HG03196 (cell line): ENCODE data around the gene GNAT1.
"Not testable (repeated sequence)": the region's sequence is repeated elsewhere in the genome, so short reads cannot be mapped to it uniquely, and the experiment has no call there.

ENCODE experiments used
- ATAC-seq: cut with Tn5 transposase; IDR thresholded peaks from one replicate; pipeline ENCODE4 v1.9.1; 2021; ENCODE audit not compliant: unreplicated experiment

The GNAT1 gene

DNA sequence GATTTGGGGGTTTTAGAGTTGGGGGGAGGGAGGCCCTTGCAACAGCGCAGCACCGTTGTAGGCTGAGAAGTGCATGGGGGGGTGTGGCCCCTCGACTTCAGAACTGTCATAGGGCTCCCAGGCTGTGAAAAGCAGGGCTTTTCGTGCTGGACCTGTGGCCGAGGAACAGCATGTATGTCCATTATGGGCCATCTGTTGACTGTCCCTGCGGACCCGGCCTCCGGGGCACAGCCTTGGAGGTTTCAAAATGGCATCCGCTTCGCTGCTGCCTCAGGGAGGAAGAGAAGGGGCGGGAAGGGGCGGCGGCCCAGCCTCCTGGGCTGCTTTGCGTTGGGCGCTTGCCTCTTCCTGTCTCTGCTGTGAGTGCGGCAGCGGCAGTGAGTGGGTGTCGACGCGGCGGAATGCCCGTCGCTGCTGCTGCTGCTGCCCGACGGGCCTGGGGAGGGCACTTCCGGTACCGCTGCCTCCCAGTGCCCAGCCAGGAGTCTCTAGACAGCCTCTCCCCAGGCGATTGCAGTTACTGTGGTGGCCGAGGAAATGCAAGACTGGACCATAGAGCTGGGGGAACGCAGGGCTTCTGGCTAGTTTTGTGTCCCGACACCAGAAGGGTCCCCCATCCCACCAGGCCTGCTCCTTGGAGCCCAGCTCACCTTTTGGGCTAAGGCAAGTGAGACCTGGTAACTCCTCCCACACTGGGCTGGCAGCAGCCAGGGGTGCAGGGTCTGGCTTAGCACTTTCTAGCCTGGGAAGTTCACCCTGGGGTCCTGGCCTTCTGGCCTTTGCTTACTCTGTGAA, 46.5 kb downstream of the GNAT1 start:
- peak; percentile 32 for ATAC-seq

DNA sequence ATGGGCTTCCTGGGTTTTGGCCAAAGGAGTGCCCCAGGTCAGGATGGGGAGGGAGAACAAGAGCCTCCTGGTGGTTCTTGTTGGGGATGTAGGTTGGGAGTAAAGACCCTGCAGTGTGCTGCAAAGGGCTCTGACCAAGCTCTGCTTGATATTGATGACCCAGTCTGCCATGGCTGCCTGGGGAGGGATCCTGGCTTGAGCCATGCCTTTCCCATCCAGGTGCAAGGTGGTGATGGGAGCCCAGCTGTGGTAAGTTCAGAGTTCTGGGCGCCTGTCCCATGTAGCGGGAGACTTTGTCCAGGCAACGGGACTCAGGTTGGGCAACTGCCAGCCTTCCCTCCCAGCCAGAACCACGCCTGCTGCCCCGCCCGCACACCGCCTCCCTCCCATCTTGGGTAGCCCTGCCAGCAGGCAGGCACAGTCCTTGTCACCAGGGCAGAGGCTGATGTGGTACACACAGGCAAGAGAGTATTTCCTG, 47.2 kb downstream of the GNAT1 start:
- no peak for ATAC-seq

DNA sequence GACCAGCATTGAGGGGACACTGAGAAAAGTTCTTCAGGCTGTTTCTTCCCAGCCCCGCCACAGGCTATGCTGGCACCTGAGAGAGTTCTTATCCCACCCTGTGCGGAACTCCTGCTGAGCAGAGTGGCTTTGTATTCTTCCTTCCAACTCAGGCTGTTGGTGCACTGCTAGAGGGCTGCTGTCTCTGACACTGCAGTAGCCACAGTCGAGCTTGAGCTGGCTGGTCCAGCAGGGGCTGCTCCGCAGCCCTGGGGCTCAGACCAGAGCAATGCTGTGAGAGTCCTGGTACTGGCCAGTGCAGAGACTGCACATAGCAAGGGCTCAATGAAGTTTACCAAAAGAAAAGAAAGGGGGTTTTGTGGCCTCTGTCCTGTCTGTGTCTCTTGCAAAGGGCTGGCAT, 48.2 kb downstream of the GNAT1 start:
- no peak for ATAC-seq

DNA sequence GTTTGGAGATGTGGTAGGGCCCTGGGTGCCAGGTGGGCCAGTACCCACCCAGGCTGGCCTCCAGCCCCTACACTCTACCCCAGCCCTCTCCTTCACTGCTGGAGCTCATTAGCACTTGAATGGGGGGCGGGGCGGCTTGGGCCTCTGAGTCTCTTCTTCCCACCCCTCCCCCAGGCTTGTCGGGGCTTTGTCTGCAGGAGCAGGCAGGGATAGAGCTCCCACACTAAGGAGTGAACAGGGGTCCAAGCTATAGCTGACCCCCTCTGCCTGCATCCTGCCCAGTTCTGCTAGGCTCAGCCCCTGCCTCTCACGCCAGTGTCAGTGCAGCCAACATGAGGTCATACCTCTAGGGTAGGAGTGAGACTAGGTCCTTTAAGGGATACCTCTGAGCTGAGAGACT, 49.8 kb downstream of the GNAT1 start:
- no peak for ATAC-seq

DNA sequence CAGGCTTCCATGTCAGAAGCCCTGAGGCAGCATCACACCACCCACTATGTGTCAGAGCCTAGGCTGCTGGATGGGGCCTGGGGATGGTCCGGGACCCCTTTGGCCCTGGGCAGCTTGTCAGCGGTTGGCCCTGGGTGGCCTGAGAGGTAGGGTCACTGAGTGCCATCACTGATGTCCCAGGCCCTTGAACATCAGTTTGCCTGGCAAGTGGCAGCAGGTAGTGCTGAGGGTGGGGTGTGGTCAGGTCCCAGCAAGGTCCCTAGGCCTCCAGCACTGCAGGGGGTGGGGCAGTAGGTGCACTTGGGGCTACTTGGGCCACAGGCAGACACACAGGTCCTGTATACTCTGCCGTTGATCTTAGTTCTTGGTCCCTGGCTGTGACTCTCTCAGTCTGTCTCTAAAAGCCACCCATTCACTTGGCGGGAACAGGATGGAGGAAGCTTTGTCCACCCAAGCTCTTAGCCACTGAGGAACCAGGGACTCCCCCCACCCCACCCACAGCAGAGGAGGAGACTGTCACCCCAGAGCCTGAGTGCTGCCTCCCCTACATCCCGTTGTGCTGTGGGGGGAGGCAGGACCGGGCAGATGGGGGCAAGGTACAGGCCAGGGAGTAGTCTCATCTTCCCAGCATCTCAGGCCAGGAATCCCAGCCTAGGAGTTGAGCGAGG, 50.4 kb downstream of the GNAT1 start:
- ATAC-seq = no peak

DNA sequence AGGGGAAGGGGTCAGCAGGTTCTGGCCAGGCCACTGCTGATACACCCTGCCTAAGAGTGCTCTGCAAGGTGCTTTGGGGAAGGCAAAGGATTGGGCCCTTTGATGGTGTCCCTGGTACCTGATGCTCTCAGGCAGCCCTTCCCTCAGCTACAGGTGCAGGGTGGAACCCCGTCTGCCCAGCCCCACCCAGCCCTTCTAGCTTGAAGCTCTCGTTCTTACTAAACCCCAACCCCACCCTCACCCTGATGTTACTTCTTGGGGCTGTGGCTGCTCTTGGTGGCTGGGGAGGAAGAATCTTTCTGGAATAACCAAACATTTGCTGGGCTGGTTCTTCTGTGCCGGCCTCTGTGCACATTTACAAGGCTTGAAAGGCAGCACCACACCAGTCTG, 51.0 kb downstream of the GNAT1 start:
- no peak for ATAC-seq

DNA sequence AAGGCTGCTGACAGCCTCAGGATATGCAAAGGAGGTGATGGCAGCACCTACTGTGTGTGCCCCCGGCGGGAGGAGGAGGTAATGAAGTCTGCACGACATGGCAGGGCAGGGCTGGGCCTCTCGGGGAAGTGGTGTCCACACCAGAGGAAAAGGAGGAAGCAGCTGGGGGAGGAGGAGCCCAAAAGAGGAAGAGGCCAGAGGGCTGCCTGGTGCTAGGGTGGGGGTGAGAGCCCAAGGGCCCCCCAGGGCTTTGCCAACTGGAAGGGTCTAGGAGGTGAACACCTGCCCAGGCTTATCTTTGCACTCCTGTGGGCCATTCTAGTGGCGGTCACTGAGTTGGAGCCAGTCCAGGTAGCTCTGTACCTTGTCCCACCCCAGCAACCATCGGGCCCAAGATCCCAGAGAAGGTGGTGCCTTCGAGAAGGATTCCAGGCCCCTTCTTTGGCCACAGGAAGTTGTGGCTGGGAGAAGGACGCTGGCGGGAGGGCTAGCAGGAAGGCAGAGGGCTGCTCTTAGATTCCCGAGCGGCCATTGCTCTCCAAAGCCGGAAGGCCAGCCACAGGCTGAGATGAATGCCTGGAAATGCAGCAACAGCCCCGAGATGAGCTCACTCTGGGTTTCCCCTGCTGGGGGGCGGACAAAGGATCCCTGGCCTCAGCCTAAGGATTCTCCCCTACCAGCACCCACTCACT, 51.6 kb downstream of the GNAT1 start:
- no peak for ATAC-seq

DNA sequence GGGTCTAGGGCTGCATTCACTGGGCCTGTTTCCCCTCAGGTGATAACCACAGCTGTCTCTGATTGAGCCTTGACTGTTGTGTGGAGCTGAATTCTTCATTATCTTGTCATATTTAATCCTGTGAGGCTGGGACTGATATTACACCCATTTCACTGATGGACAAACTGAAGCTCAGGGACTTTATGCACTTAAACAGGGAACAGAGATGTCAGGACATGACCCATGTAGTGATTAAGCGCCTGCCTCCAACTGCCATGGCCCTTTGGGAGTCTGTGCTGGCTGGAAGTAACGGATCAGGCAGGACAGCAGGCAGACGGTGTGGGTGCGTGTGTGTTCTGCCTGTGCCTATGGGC, 52.1 kb downstream of the GNAT1 start:
- no peak for ATAC-seq

DNA sequence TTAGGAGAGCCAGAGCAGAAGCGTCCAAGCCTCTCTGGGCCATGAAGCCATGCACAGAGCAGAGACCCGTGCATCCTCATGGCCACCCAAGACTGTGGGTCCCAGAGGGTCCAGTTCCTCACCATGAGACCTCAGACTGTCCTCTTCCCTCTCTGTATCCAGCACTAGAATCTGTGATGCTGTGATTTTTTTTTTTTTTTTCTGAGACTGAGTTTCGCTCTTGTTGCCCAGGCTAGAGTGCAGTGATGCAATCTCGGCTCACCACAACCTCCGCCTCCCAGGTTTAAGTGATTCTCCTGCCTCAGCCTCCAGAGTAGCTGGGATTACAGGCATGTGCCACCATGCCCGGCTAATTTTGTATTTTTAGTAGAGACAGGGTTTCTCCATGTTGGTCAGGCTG, 53.4 kb downstream of the GNAT1 start:
- ATAC-seq = not testable (repeated sequence)

DNA sequence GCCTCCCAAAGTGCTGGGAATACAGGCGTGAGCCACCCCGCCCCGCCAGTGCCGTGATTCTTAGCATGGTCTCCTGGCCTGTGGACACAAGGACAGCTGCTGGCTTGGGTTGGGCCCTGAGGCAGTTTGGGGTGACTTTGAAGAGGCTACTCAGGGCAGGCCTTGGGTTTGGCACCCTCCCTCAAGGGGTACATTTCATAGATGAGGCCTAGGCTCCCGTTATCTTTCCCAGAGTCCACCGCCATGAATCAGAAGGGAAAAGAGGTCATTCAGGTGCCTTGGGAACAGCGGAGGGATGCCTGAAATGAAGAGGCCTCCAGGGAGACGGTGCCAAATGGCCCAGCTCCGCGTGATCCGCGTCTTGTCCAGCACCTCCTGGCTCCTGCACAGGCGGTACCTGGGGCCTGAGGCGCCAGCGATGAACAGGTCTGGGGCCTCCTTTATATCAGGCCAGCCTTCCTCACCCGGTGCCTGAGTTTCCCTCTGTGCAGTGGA, 53.9 kb downstream of the GNAT1 start:
- no peak for ATAC-seq

DNA sequence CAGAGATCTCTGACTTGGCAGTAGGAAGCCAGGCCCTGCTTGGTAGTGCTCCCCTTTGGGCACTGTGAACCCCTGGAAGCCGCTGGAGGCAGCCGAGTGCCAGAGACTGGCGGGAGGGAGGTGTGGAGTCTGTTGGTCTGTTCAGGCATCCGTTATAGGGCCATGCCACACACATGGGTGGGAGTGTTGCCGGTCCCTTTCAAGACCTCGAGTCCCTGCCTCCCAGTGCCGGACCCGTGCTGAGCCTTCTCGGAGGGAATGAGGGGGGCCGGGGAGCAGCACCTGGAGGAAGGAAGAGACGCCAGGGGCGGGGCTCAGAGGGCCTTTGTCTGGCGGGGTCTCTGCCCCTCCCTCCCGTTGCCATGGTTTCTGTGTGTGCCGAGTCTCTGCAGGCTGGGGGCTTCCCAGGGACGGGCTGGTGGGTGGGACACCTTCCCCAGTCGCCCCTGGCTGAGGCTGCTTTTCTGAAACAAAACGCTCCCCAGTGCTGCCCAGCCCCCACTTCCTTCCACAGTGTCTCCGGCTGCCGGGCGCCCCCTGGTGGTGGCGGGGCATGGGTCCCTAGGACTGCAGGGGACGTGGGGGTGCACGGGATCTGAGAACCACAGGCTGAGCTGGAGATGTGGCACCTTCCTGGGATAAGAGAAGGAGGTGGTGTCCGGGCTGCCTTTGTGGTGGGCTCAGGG, 54.6 kb downstream of the GNAT1 start:
- peak; percentile 52 for ATAC-seq

DNA sequence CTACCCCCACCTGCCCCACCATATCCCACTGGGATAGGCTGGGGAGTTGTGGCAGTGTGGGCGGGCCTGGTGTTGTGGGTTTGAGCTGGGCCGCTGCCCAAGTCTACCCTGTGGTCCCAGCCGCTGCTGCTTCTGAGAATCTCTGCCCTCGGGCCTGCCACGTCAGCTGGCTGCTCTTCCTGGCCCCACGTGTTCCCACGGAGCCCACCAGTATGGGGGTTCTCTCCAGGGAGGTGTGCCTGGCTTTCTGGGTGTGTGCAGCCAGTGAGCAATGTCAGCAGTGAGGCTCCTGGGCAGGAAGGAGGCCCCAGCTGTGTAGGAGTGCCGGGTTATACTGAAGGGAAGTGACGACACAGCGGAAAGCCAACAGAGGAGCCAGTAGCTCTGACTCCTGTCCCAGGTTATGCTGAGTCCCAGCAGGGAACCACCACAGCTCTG, 55.1 kb downstream of the GNAT1 start:
- ATAC-seq = peak; percentile 22
